Sigmoid colon (tissue), 4 donors: Measurements from ENCODE around the gene ASCL1.

ENCODE experiments used
- CTCF ChIP-seq, 4 experiments: fragments of 450-650 bp in 3 of 4; fragments of 200-600 bp in 1 of 4; IDR thresholded peaks; one replicate each; pipeline ENCODE4 v1.5.1; 2016 to 2019; ENCODE audit warnings: antibody characterized with exemption in 4 of 4, mild to moderate bottlenecking in 3 of 4, moderate library complexity in 2 of 4
- POLR2A ChIP-seq, 2 donors: fragments of 450-650 bp; IDR thresholded peaks; one replicate each; pipeline ENCODE4 v1.6.1; 2016; ENCODE audit warnings: antibody characterized with exemption in 2 of 2, mild to moderate bottlenecking in 2 of 2, moderate library complexity in 2 of 2
- POLR2AphosphoS5 ChIP-seq, 4 donors: sonication (generic); formaldehyde crosslinking; IDR thresholded peaks; one replicate each; pipeline ENCODE4 v1.6.1; 2017; ENCODE audit warnings: antibody characterized with exemption in 4 of 4

- no peak for TF ChIP-seq POLR2AphosphoS5 (IDR thresholded peaks at IDR 0.05)
- TF ChIP-seq CTCF (IDR thresholded peaks at IDR 0.05): no peak
- TF ChIP-seq POLR2A (IDR thresholded peaks at IDR 0.05): no peak
These were observed at the start of gene ASCL1 for GRCh38 chr12:102957339-102958050.
